MM.1S (cell line): ENCODE results near the gene CHCHD6.

Experiments
- DNase-seq: peaks from one replicate; pipeline ENCODE4 v3.0.0-alpha.2; 2015
- H2AFZ ChIP-seq: fragments of 300-600 bp; sonication (generic); 2 replicates; pipeline ENCODE4 v1.6.0; 2016; ENCODE audit warnings: antibody characterized with exemption, low read length
- H3F3A ChIP-seq: fragments of 300-600 bp; sonication (generic); 2 replicates; pipeline ENCODE4 v1.6.1; 2016; ENCODE audit warnings: mild to moderate bottlenecking, antibody characterized with exemption, low read length, moderate library complexity, mixed read lengths; ENCODE audit not compliant: insufficient read depth
- H3K27ac ChIP-seq: fragments of 300-600 bp; sonication (generic); 2 replicates; pipeline ENCODE4 v1.5.1; 2016; ENCODE audit warnings: mild to moderate bottlenecking, low read length
- H3K27me3 ChIP-seq: fragments of 300-600 bp; sonication (generic); replicated peaks from 2 replicates; pipeline ENCODE4 v1.6.0; 2016; ENCODE audit warnings: low read length; ENCODE audit not compliant: insufficient read depth
- H3K36me3 ChIP-seq: fragments of 300-600 bp; sonication (generic); replicated peaks from 2 replicates; pipeline ENCODE4 v1.6.1; 2016; ENCODE audit warnings: mild to moderate bottlenecking, low read length, mixed read lengths; ENCODE audit not compliant: insufficient read depth
- H3K4me1 ChIP-seq: fragments of 300-600 bp; sonication (generic); 2 replicates; pipeline ENCODE4 v1.6.1; 2016; ENCODE audit warnings: low read length, mixed read lengths
- H3K4me2 ChIP-seq: fragments of 300-600 bp; sonication (generic); 2 replicates; pipeline ENCODE4 v1.6.0; 2016; ENCODE audit warnings: low read depth, low read length
- H3K4me3 ChIP-seq: fragments of 300-600 bp; sonication (generic); 2 replicates; pipeline ENCODE4 v1.5.1; 2016; ENCODE audit warnings: low read length, mixed read lengths
- H3K79me2 ChIP-seq: fragments of 300-600 bp; sonication (generic); 2 replicates; pipeline ENCODE4 v1.6.1; 2016; ENCODE audit warnings: mixed run types, low read length, mixed read lengths
- H3K9ac ChIP-seq: fragments of 300-600 bp; sonication (generic); 2 replicates; pipeline ENCODE4 v1.6.1; 2016; ENCODE audit warnings: low read length, mixed read lengths
- H3K9me2 ChIP-seq: fragments of 300-600 bp; sonication (generic); replicated peaks from 2 replicates; pipeline ENCODE4 v1.6.1; 2016; ENCODE audit warnings: mild to moderate bottlenecking, low read length, mixed read lengths; ENCODE audit not compliant: insufficient read depth
- H3K9me3 ChIP-seq: fragments of 300-600 bp; sonication (generic); replicated peaks from 2 replicates; pipeline ENCODE4 v1.6.1; 2016; ENCODE audit warnings: mild to moderate bottlenecking, low read length, mixed read lengths; ENCODE audit not compliant: insufficient read depth
- H4K20me1 ChIP-seq: fragments of 300-600 bp; sonication (generic); 2 replicates; pipeline ENCODE4 v1.6.1; 2016; ENCODE audit warnings: mild to moderate bottlenecking, low read length, moderate library complexity, mixed read lengths; ENCODE audit not compliant: insufficient read depth
- CTCF ChIP-seq: fragments of 300-600 bp; sonication (generic); IDR thresholded peaks from 2 replicates; pipeline ENCODE4 v1.5.1; 2016; ENCODE audit warnings: antibody characterized with exemption, low read length, mixed read lengths
- EZH2 ChIP-seq: fragments of 300-600 bp; sonication (generic); optimal IDR thresholded peaks from 2 replicates; pipeline ENCODE3; 2017; ENCODE audit warnings: low read depth, mild to moderate bottlenecking, antibody characterized with exemption, low read length, mixed read lengths
- EZH2phosphoT487 ChIP-seq: fragments of 300-600 bp; sonication (generic); IDR thresholded peaks from 2 replicates; pipeline ENCODE4 v1.6.1; 2018; ENCODE audit warnings: antibody characterized with exemption, low read length

The CHCHD6 gene

GRCh38 chr3:126913524-126913923, 209.5 kb downstream of the CHCHD6 start:
- no peaks in the 10 kb centered on the region for H3K9me3 ChIP-seq
- H3K27ac ChIP-seq: peak overlapping the region; percentile 98
- no peaks in the 10 kb centered on the region for H3K27me3 ChIP-seq
- no peaks in the 10 kb centered on the region for H3K36me3 ChIP-seq
- H3K9me2 ChIP-seq: no peaks in the 10 kb centered on the region
- no peak overlapping the region for H3K4me3 ChIP-seq
- peak; percentile 90 for DNase-seq
- TF ChIP-seq CTCF (0 out of 2 replicates have a peak, but pooled peaks have one; percentile 5), EZH2 (no peak), EZH2phosphoT487 (no peak)
- H4K20me1 ChIP-seq: no peaks in the 10 kb centered on the region
- peak overlapping the region; percentile 28 for H3K4me2 ChIP-seq
- peaks cover 39% of the 10 kb centered on the region for H3F3A ChIP-seq
- H2AFZ ChIP-seq: peak overlapping the region; percentile 52; the same call in 1 of the 2 replicates
- H3K9ac ChIP-seq: peak overlapping the region; percentile 24; the same call in 1 of the 2 replicates
- peaks cover 72% of the 10 kb centered on the region for H3K4me1 ChIP-seq
- H3K79me2 ChIP-seq: no peaks in the 10 kb centered on the region

GRCh38 chr3:126914226-126914625, 210.2 kb downstream of the CHCHD6 start:
- Histone ChIP-seq H3K4me3 (no peak overlapping the region), H3K9ac (no peak overlapping the region), H3K4me1 (peaks cover 65% of the 10 kb centered on the region), H3K27me3 (no peaks in the 10 kb centered on the region), H3K9me3 (no peaks in the 10 kb centered on the region), H3K79me2 (no peaks in the 10 kb centered on the region), H3F3A (peaks cover 39% of the 10 kb centered on the region), H4K20me1 (no peaks in the 10 kb centered on the region), H3K27ac (peak overlapping the region; percentile 98; the same call in 1 of the 2 replicates), H3K9me2 (no peaks in the 10 kb centered on the region), H3K4me2 (no peak overlapping the region), H3K36me3 (no peaks in the 10 kb centered on the region), H2AFZ (no peak overlapping the region)
- no peak for DNase-seq
- no peak for TF ChIP-seq CTCF
- TF ChIP-seq EZH2: no peak
- no peak for TF ChIP-seq EZH2phosphoT487

- Histone ChIP-seq H3K27ac (no peak overlapping the region), H3K27me3 (no peaks in the 10 kb centered on the region), H3K9me2 (no peaks in the 10 kb centered on the region), H3K9me3 (no peaks in the 10 kb centered on the region), H3K36me3 (no peaks in the 10 kb centered on the region), H2AFZ (no peak overlapping the region), H3K9ac (no peak overlapping the region), H4K20me1 (no peaks in the 10 kb centered on the region), H3F3A (peaks cover 39% of the 10 kb centered on the region), H3K4me1 (peaks cover 59% of the 10 kb centered on the region), H3K79me2 (no peaks in the 10 kb centered on the region), H3K4me2 (no peak overlapping the region), H3K4me3 (no peak overlapping the region)
- no peak for TF ChIP-seq EZH2phosphoT487
- TF ChIP-seq EZH2: no peak
- TF ChIP-seq CTCF: no peak
- DNase-seq: no peak
Observed at GRCh38 chr3:126915015-126915414, 211.0 kb downstream of the CHCHD6 start.
